ENCODE measurements around the gene TMEM92. TPM values are rescaled to one million over a fixed set of nuclear protein-coding genes. Genes with fewer than 3 reads are reported as not detected.
"Not testable (repeated sequence)": the region's sequence is repeated elsewhere in the genome, so short reads cannot be mapped to it uniquely, and the experiment has no call there.

Gene TMEM92
- total RNA-seq, 1 donor from 2014 or later: 0.44 TPM

- H3K4me3 Mint-ChIP-seq: no peak overlapping the region
- peaks cover 6% of the 10 kb centered on the region for H3K36me3 Mint-ChIP-seq (ENCODE audit: low read depth)
- intact Hi-C loops (cut with micrococcal nuclease): no loop called here
- H3K4me1 Mint-ChIP-seq: peaks cover 24% of the 10 kb centered on the region
- no peak for DNase-seq
- H3K27me3 Mint-ChIP-seq: peaks cover 13% of the 10 kb centered on the region
- no peak overlapping the region for H3K27ac Mint-ChIP-seq
- H3K9me3 Mint-ChIP-seq: peaks cover 3% of the 10 kb centered on the region
Measured at GRCh38 chr17:50277357-50277754, 3.1 kb downstream of the TMEM92 start.

GRCh38 chr17:50278526-50279180, 4.4 kb downstream of the TMEM92 start:
- intact Hi-C loops (cut with micrococcal nuclease): no loop called here
- Mint-ChIP-seq H3K36me3 (ENCODE audit: low read depth) (peaks cover 11% of the 10 kb centered on the region), H3K27me3 (peaks cover 10% of the 10 kb centered on the region), H3K4me1 (peaks cover 25% of the 10 kb centered on the region), H3K4me3 (no peak overlapping the region), H3K27ac (no peak overlapping the region), H3K9me3 (peaks cover 8% of the 10 kb centered on the region)
- DNase-seq: no peak

- intact Hi-C loops (cut with micrococcal nuclease): no loop called here
- Mint-ChIP-seq H3K27me3 (peaks cover 10% of the 10 kb centered on the region), H3K36me3 (ENCODE audit: low read depth) (peaks cover 11% of the 10 kb centered on the region), H3K4me1 (peaks cover 27% of the 10 kb centered on the region), H3K4me3 (no peak overlapping the region), H3K9me3 (peaks cover 8% of the 10 kb centered on the region), H3K27ac (no peak overlapping the region)
- no peak for DNase-seq
Measured at GRCh38 chr17:50279181-50279526, 4.9 kb downstream of the TMEM92 start.

- H3K4me1 Mint-ChIP-seq: peaks cover 22% of the 10 kb centered on the region
- H3K4me3 Mint-ChIP-seq: no peak overlapping the region
- no peak for DNase-seq
- intact Hi-C loops (cut with micrococcal nuclease): no loop called here
- H3K27ac Mint-ChIP-seq: no peak overlapping the region
- peaks cover 9% of the 10 kb centered on the region for H3K27me3 Mint-ChIP-seq
- peaks cover 11% of the 10 kb centered on the region for H3K36me3 Mint-ChIP-seq (ENCODE audit: low read depth)
- H3K9me3 Mint-ChIP-seq: peaks cover 8% of the 10 kb centered on the region
Measured at GRCh38 chr17:50279639-50280038, 5.4 kb downstream of the TMEM92 start.

GRCh38 chr17:50280068-50280467, 5.8 kb downstream of the TMEM92 start:
- Mint-ChIP-seq H3K4me3 (no peak overlapping the region), H3K4me1 (peaks cover 20% of the 10 kb centered on the region), H3K9me3 (peaks cover 8% of the 10 kb centered on the region), H3K27me3 (peaks cover 4% of the 10 kb centered on the region), H3K27ac (no peak overlapping the region), H3K36me3 (ENCODE audit: low read depth) (peaks cover 11% of the 10 kb centered on the region)
- no peak for DNase-seq
- intact Hi-C loops (cut with micrococcal nuclease): no loop called here

GRCh38 chr17:50280801-50281441, 6.7 kb downstream of the TMEM92 start:
- peaks cover 18% of the 10 kb centered on the region for H3K4me1 Mint-ChIP-seq
- H3K27ac Mint-ChIP-seq: no peak overlapping the region
- intact Hi-C loops (cut with micrococcal nuclease): no loop called here
- H3K4me3 Mint-ChIP-seq: no peak overlapping the region
- no peak for DNase-seq
- H3K9me3 Mint-ChIP-seq: peaks cover 8% of the 10 kb centered on the region
- H3K36me3 Mint-ChIP-seq (ENCODE audit: low read depth): peaks cover 11% of the 10 kb centered on the region
- H3K27me3 Mint-ChIP-seq: peaks cover 2% of the 10 kb centered on the region

- DNase-seq: no peak
- H3K9me3 Mint-ChIP-seq: peaks cover 8% of the 10 kb centered on the region
- peaks cover 11% of the 10 kb centered on the region for H3K36me3 Mint-ChIP-seq (ENCODE audit: low read depth)
- intact Hi-C loops (cut with micrococcal nuclease): no loop called here
- H3K4me3 Mint-ChIP-seq: no peak overlapping the region
- H3K27me3 Mint-ChIP-seq: peaks cover 1% of the 10 kb centered on the region
- no peak overlapping the region for H3K27ac Mint-ChIP-seq
- peaks cover 20% of the 10 kb centered on the region for H3K4me1 Mint-ChIP-seq
Measured at GRCh38 chr17:50281739-50282401, 7.6 kb downstream of the TMEM92 start.

- Mint-ChIP-seq H3K4me1 (peaks cover 20% of the 10 kb centered on the region), H3K4me3 (peak overlapping the region; percentile 5), H3K9me3 (peaks cover 8% of the 10 kb centered on the region), H3K27ac (peak overlapping the region; percentile 27), H3K27me3 (no peaks in the 10 kb centered on the region), H3K36me3 (ENCODE audit: low read depth) (peaks cover 11% of the 10 kb centered on the region)
- peak; percentile 77 for DNase-seq
- intact Hi-C loops (cut with micrococcal nuclease): no loop called here
Measured at GRCh38 chr17:50283246-50283645, 9.0 kb downstream of the TMEM92 start.

- intact Hi-C loops (cut with micrococcal nuclease): no loop called here
- Mint-ChIP-seq H3K36me3 (ENCODE audit: low read depth) (peaks cover 11% of the 10 kb centered on the region), H3K4me3 (no peak overlapping the region), H3K27me3 (no peaks in the 10 kb centered on the region), H3K9me3 (peaks cover 8% of the 10 kb centered on the region), H3K4me1 (peaks cover 24% of the 10 kb centered on the region), H3K27ac (peak overlapping the region; percentile 27)
- DNase-seq: no peak
Measured at GRCh38 chr17:50283714-50284113, 9.4 kb downstream of the TMEM92 start.

- H3K36me3 Mint-ChIP-seq (ENCODE audit: low read depth): peaks cover 11% of the 10 kb centered on the region
- H3K9me3 Mint-ChIP-seq: peaks cover 8% of the 10 kb centered on the region
- peaks cover 40% of the 10 kb centered on the region for H3K4me1 Mint-ChIP-seq
- intact Hi-C loops (cut with micrococcal nuclease): no loop called here
- no peak for DNase-seq
- H3K27me3 Mint-ChIP-seq: no peaks in the 10 kb centered on the region
- no peak overlapping the region for H3K4me3 Mint-ChIP-seq
- H3K27ac Mint-ChIP-seq: no peak overlapping the region
Measured at GRCh38 chr17:50285941-50286340, 11.7 kb downstream of the TMEM92 start.

GRCh38 chr17:50287302-50287701, 13.0 kb downstream of the TMEM92 start:
- H3K36me3 Mint-ChIP-seq (ENCODE audit: low read depth); H3K27me3 Mint-ChIP-seq; intact Hi-C loops (cut with micrococcal nuclease); H3K27ac Mint-ChIP-seq; DNase-seq; H3K4me3 Mint-ChIP-seq; H3K9me3 Mint-ChIP-seq: not testable (repeated sequence)
- peaks cover 38% of the 10 kb centered on the region for H3K4me1 Mint-ChIP-seq

- no peak overlapping the region for H3K27ac Mint-ChIP-seq
- no peaks in the 10 kb centered on the region for H3K27me3 Mint-ChIP-seq
- DNase-seq: no peak
- peak overlapping the region; percentile 73 for H3K4me3 Mint-ChIP-seq
- peaks cover 33% of the 10 kb centered on the region for H3K4me1 Mint-ChIP-seq
- H3K36me3 Mint-ChIP-seq (ENCODE audit: low read depth): peaks cover under 1% of the 10 kb centered on the region
- no peaks in the 10 kb centered on the region for H3K9me3 Mint-ChIP-seq
- intact Hi-C loops (cut with micrococcal nuclease): no loop called here
Measured at GRCh38 chr17:50288306-50288705, 14.0 kb downstream of the TMEM92 start.

- H3K36me3 Mint-ChIP-seq (ENCODE audit: low read depth): no peaks in the 10 kb centered on the region
- H3K27ac Mint-ChIP-seq: peak overlapping the region; percentile 8
- H3K9me3 Mint-ChIP-seq: no peaks in the 10 kb centered on the region
- H3K27me3 Mint-ChIP-seq: no peaks in the 10 kb centered on the region
- intact Hi-C loops (cut with micrococcal nuclease): no loop called here
- peak overlapping the region; percentile 73 for H3K4me3 Mint-ChIP-seq
- no peak for DNase-seq
- H3K4me1 Mint-ChIP-seq: peaks cover 26% of the 10 kb centered on the region
Measured at GRCh38 chr17:50289278-50289677, 15.0 kb downstream of the TMEM92 start.

GRCh38 chr17:50289991-50290702, 15.9 kb downstream of the TMEM92 start:
- peak overlapping the region; percentile 73 for H3K4me3 Mint-ChIP-seq
- H3K4me1 Mint-ChIP-seq: peaks cover 26% of the 10 kb centered on the region
- H3K27ac Mint-ChIP-seq: peak overlapping the region; percentile 90
- peak; percentile 72 for DNase-seq
- no peaks in the 10 kb centered on the region for H3K27me3 Mint-ChIP-seq
- H3K9me3 Mint-ChIP-seq: no peaks in the 10 kb centered on the region
- no peaks in the 10 kb centered on the region for H3K36me3 Mint-ChIP-seq (ENCODE audit: low read depth)
- intact Hi-C loops (cut with micrococcal nuclease): no loop called here

Measured in activated CD4-positive, alpha-beta T cell treated with anti-CD3 and anti-CD28 coated beads, Interleukin-2, amount 10 ng/mL, durations not matched to agents 24 days and 14 days (primary cell).